NOMO-1 treated with DMSO at 0.1 percent for 48 hours (cell line): Measurements from ENCODE around the gene PRKCA.
A peak's percentile ranks its signal among the peaks of the same experiment; 100 is the strongest.

Source experiments
- DNase-seq: peaks from one replicate; lab custom pipeline; 2025; ENCODE audit not compliant: unreplicated experiment; lab: John Stamatoyannopoulos, UW

Gene PRKCA

GRCh38 chr17:66507982-66508760 is 205.8 kb downstream of the PRKCA start:
- DNase-seq: no peak

GRCh38 chr17:66508896-66509844 is 206.8 kb downstream of the PRKCA start:
- peak; percentile 41 for DNase-seq

- DNase-seq: no peak
Observed at GRCh38 chr17:66509926-66510325, 207.5 kb downstream of the PRKCA start.

GRCh38 chr17:66511135-66511534 is 208.7 kb downstream of the PRKCA start:
- DNase-seq: no peak

GRCh38 chr17:66514227-66514806 is 211.9 kb downstream of the PRKCA start:
- no peak for DNase-seq

- no peak for DNase-seq
Observed at GRCh38 chr17:66515974-66516373, 213.6 kb downstream of the PRKCA start.

- DNase-seq: no peak
Observed at GRCh38 chr17:66517336-66518009, 215.1 kb downstream of the PRKCA start.

- DNase-seq: no peak
Observed at GRCh38 chr17:66518108-66518507, 215.7 kb downstream of the PRKCA start.

GRCh38 chr17:66518677-66519076 is 216.3 kb downstream of the PRKCA start:
- DNase-seq: no peak

- DNase-seq: no peak
Observed at GRCh38 chr17:66519154-66519553, 216.7 kb downstream of the PRKCA start.

GRCh38 chr17:66520999-66521398 is 218.6 kb downstream of the PRKCA start:
- no peak for DNase-seq

GRCh38 chr17:66522591-66523272 is 220.3 kb downstream of the PRKCA start:
- DNase-seq: no peak

GRCh38 chr17:66523378-66524200 is 221.2 kb downstream of the PRKCA start:
- DNase-seq: no peak

GRCh38 chr17:66524877-66525276 is 222.5 kb downstream of the PRKCA start:
- DNase-seq: no peak

GRCh38 chr17:66525338-66525737 is 222.9 kb downstream of the PRKCA start:
- DNase-seq: no peak

- no peak for DNase-seq
Observed at GRCh38 chr17:66526827-66527226, 224.4 kb downstream of the PRKCA start.

GRCh38 chr17:66527335-66527734 is 224.9 kb downstream of the PRKCA start:
- DNase-seq: no peak

GRCh38 chr17:66531851-66532295 is 229.5 kb downstream of the PRKCA start:
- no peak for DNase-seq

GRCh38 chr17:66533572-66533971 is 231.2 kb downstream of the PRKCA start:
- DNase-seq: no peak

GRCh38 chr17:66533986-66534385 is 231.6 kb downstream of the PRKCA start:
- no peak for DNase-seq
